HG03442 (cell line): ENCODE data around the gene MYO9B.
"Not testable (repeated sequence)": the region's sequence is repeated elsewhere in the genome, so short reads cannot be mapped to it uniquely, and the experiment has no call there.

ENCODE experiments used
- ATAC-seq: cut with Tn5 transposase; IDR thresholded peaks from one replicate; pipeline ENCODE4 v1.9.1; 2021; ENCODE audit warnings: mild to moderate bottlenecking, moderate library complexity; ENCODE audit not compliant: unreplicated experiment

MYO9B gene

GRCh38 chr19:17172624-17173345, 97.2 kb downstream of the MYO9B start:
- ATAC-seq, result no peak

- no peak for ATAC-seq
These were observed 102.7 kb downstream of the MYO9B start for GRCh38 chr19:17178291-17178690.

- no peak for ATAC-seq
These were observed 105.6 kb downstream of the MYO9B start for GRCh38 chr19:17180997-17181702.

- no peak for ATAC-seq
These were observed 107.7 kb downstream of the MYO9B start for GRCh38 chr19:17183271-17183761.

GRCh38 chr19:17183858-17184321, 108.3 kb downstream of the MYO9B start:
- no peak for ATAC-seq

GRCh38 chr19:17184371-17184841, 108.8 kb downstream of the MYO9B start:
- no peak for ATAC-seq

GRCh38 chr19:17185590-17185989, 110.0 kb downstream of the MYO9B start:
- ATAC-seq, result no peak

- not testable (repeated sequence) for ATAC-seq
These were observed 116.2 kb downstream of the MYO9B start for GRCh38 chr19:17191736-17192135.

GRCh38 chr19:17192751-17193150, 117.2 kb downstream of the MYO9B start:
- ATAC-seq, result no peak

- ATAC-seq, result no peak
These were observed 119.0 kb downstream of the MYO9B start for GRCh38 chr19:17194608-17195007.

- no peak for ATAC-seq
These were observed 119.5 kb downstream of the MYO9B start for GRCh38 chr19:17195106-17195505.

GRCh38 chr19:17196610-17197009, 121.0 kb downstream of the MYO9B start:
- ATAC-seq, result no peak

GRCh38 chr19:17197666-17198065, 122.1 kb downstream of the MYO9B start:
- no peak for ATAC-seq

GRCh38 chr19:17200408-17201079, 125.0 kb downstream of the MYO9B start:
- ATAC-seq, result no peak

GRCh38 chr19:17202249-17202648, 126.7 kb downstream of the MYO9B start:
- ATAC-seq, result no peak

GRCh38 chr19:17202713-17203112, 127.1 kb downstream of the MYO9B start:
- no peak for ATAC-seq

- ATAC-seq, result no peak
These were observed 129.9 kb downstream of the MYO9B start for GRCh38 chr19:17205237-17206140.

- no peak for ATAC-seq
These were observed 131.4 kb downstream of the MYO9B start for GRCh38 chr19:17206736-17207581.
